K562 (cell line): Measurements from ENCODE around the gene DUS3L. TPM values are rescaled to one million over a fixed set of nuclear protein-coding genes. Genes with fewer than 3 reads are reported as not detected.

Experiments
- ATAC-seq: fragments of 200-7000 bp; cut with Tn5 transposase; 3 replicates; pipeline ENCODE4 v1.9.1; 2020; ENCODE audit warnings: moderate library complexity
- BruUV-seq: library from RNA; stranded (reverse); fragments of 400-500 nt; replicated peaks from 2 replicates; lab custom pipeline; 2021; lab: Mats Ljungman, UMichigan
- CTCF ChIA-PET: fragments of 300-600 bp; formaldehyde crosslinking; extraction: SDS; loops from one replicate; lab custom pipeline; 2021; ENCODE audit warnings: low intra/inter-chr PET ratio; lab: Yijun Ruan, JAX
- POLR2A ChIA-PET: fragments of 300-600, 350-650 bp; sonication (Branson Sonifier 250); formaldehyde crosslinking; extraction: SDS; loops from one replicate; lab custom pipeline; 2021; ENCODE audit warnings: antibody characterized with exemption, inconsistent platforms; lab: Yijun Ruan, JAX
- DNase-seq, 4 experiments: peaks; one replicate each; pipeline versions ENCODE4 v3.0.0 to v3.0.0-alpha.2; 2011 to 2018; ENCODE audit warnings: low spot score in 3 of 4, mixed read lengths in 3 of 4; ENCODE audit errors: extremely low read depth in 1 of 4
- FAIRE-seq: peaks from 2 replicates; lab custom pipeline; 2011; peaks lifted over from hg19 to GRCh38; lab: Jason Lieb, UNC
- H2AFZ ChIP-seq: 2 replicates; pipeline ENCODE4 v1.6.0; 2011; ENCODE audit warnings: low read depth, low read length, control low read depth, inconsistent platforms
- H3K27ac ChIP-seq: fragments of 200-600 bp; 3 replicates; pipeline ENCODE4 v1.8.0; 2011; ENCODE audit warnings: low read depth, mild to moderate bottlenecking, control low read depth, inconsistent platforms, low read length, moderate library complexity, mixed read lengths; ENCODE audit errors: extremely low read depth
- H3K27me3 ChIP-seq, 2 experiments: fragments of 300-600 bp in 1 of 2; 2 replicates in 1 of 2; 3 replicates in 1 of 2; pipeline versions ENCODE4 v1.6.0 to v1.8.0; 2011; ENCODE audit warnings: inconsistent platforms in 2 of 2, low read length in 2 of 2, mild to moderate bottlenecking in 1 of 2, mixed read lengths in 1 of 2, moderate library complexity in 1 of 2; ENCODE audit not compliant: control insufficient read depth in 2 of 2, insufficient read depth in 2 of 2
- H3K36me3 ChIP-seq: fragments of 300-600 bp; 3 replicates; pipeline ENCODE4 v1.8.0; 2011; ENCODE audit warnings: mild to moderate bottlenecking, low read length, inconsistent platforms; ENCODE audit not compliant: control insufficient read depth, insufficient read depth
- H3K4me1 ChIP-seq, 2 experiments: fragments of 200-600 bp in 1 of 2; replicated peaks in 1 of 2; 2 replicates in 1 of 2; 3 replicates in 1 of 2; pipeline versions ENCODE4 v1.5.1 to v1.8.0; 2011; ENCODE audit warnings: inconsistent platforms in 2 of 2, low read length in 2 of 2, mild to moderate bottlenecking in 1 of 2, mixed read lengths in 1 of 2, moderate library complexity in 1 of 2; ENCODE audit not compliant: control insufficient read depth in 2 of 2, insufficient read depth in 2 of 2
- H3K4me2 ChIP-seq: 2 replicates; pipeline ENCODE4 v1.6.1; 2011; ENCODE audit warnings: low read length, control low read depth, inconsistent platforms, mixed read lengths; ENCODE audit not compliant: insufficient read depth
- H3K4me3 ChIP-seq: fragments of 200-600 bp; sonication (generic), shearing (Covaris generic); 2 replicates; pipeline ENCODE4 v1.5.1; 2016; ENCODE audit warnings: control low read depth, inconsistent platforms
- H3K79me2 ChIP-seq: fragments of 200-600 bp; 3 replicates; pipeline ENCODE4 v1.8.0; 2011; ENCODE audit warnings: low read length, inconsistent platforms; ENCODE audit not compliant: control insufficient read depth, insufficient read depth
- H3K9ac ChIP-seq, 2 experiments: 2 replicates each; pipeline versions ENCODE4 v1.6.0 to v1.6.1; 2011; ENCODE audit warnings: low read depth in 2 of 2, low read length in 2 of 2, control low read depth in 1 of 2, inconsistent platforms in 1 of 2, mild to moderate bottlenecking in 1 of 2, mixed read lengths in 1 of 2; ENCODE audit not compliant: insufficient read depth in 1 of 2
- H3K9me1 ChIP-seq: one replicate; pipeline ENCODE4 v1.6.0; 2011; ENCODE audit warnings: inconsistent platforms, mild to moderate bottlenecking, low read length, moderate library complexity; ENCODE audit not compliant: control insufficient read depth, insufficient read depth
- H3K9me3 ChIP-seq: replicated peaks from 2 replicates; pipeline ENCODE4 v1.5.1; 2011; ENCODE audit warnings: low read depth, low read length, inconsistent platforms; ENCODE audit not compliant: control insufficient read depth, insufficient read depth
- H4K20me1 ChIP-seq: replicated peaks from 2 replicates; pipeline ENCODE4 v1.6.1; 2011; ENCODE audit warnings: low read length, inconsistent platforms, mixed read lengths; ENCODE audit not compliant: control insufficient read depth, insufficient read depth
- BRD9 ChIP-seq: fragments of 450-650 bp; IDR thresholded peaks from 2 replicates; pipeline ENCODE4 v1.6.1; 2018; ENCODE audit warnings: low read depth; ENCODE audit not compliant: partially characterized antibody
- CHD2 ChIP-seq: IDR thresholded peaks from 2 replicates; pipeline ENCODE4 v1.6.1; 2011; ENCODE audit warnings: low read depth, low read length
- E2F5 ChIP-seq: sonication (generic); formaldehyde crosslinking; IDR thresholded peaks from 2 replicates; pipeline ENCODE4 v1.8.0; 2022; ENCODE audit warnings: mild to moderate bottlenecking, missing genetic modification reagents
- KLF6 ChIP-seq: fragments of 250-450 bp; sonication (Bioruptor Pico); IDR thresholded peaks from 2 replicates; pipeline ENCODE4 v1.4.0; 2020; ENCODE audit warnings: mild to moderate bottlenecking, moderate library complexity, borderline replicate concordance
- NR4A1 ChIP-seq, 2 experiments: fragments of 250-450 bp in 1 of 2; fragments of 450-650 bp in 1 of 2; sonication (Bioruptor Pico) in 1 of 2; IDR thresholded peaks; 2 replicates each; pipeline versions ENCODE4 v1.4.0 to v1.6.1; 2016 to 2020; ENCODE audit warnings: mild to moderate bottlenecking in 2 of 2, missing compliant biosample characterization in 1 of 2, missing genetic modification characterization in 1 of 2, moderate library complexity in 1 of 2
- TCF3 ChIP-seq: sonication (generic); formaldehyde crosslinking; IDR thresholded peaks from 2 replicates; pipeline ENCODE4 v1.4.0; 2020; ENCODE audit warnings: mild to moderate bottlenecking, missing genetic modification reagents
- ZBTB49 ChIP-seq: sonication (generic); formaldehyde crosslinking; IDR thresholded peaks from 2 replicates; pipeline ENCODE4 v1.8.0; 2022; ENCODE audit warnings: missing genetic modification reagents, mild to moderate bottlenecking, borderline replicate concordance
- WGBS: fragments of 100-300 bp; shearing (Covaris generic); methylation state at CpG from one replicate; pipeline ENCODE4 v1.1.6; 2016; ENCODE audit warnings: low coverage, mixed read lengths; ENCODE audit not compliant: insufficient coverage; ENCODE audit errors: missing lambda C conversion rate; 5-methylcytosine and 5-hydroxymethylcytosine counted together
- in situ Hi-C: fragments of 300-500 bp; cut with MboI; formaldehyde crosslinking; loops from 4 replicates; pipeline ENCODE4 v1.15.0; 2018; ENCODE audit warnings: inconsistent platforms, mixed read lengths
- intact Hi-C: fragments of 100-400 bp; cut with micrococcal nuclease; formaldehyde crosslinking; loops from 2 replicates; pipeline ENCODE4 v1.14.2; 2022
- polyA plus RNA-seq, 8 experiments: library from polyadenylated mRNA; depleted of rRNA in 4 of 8; stranded (reverse) in 5 of 8; unstranded in 3 of 8; fragments of >200 nt; fragmentation: Nextera tagmentation in 2 of 8; fragmentation: Illumina TruSeq in 1 of 8; extraction: Ambion mirVana in 2 of 8; extraction: Trizol in 1 of 8; gene quantifications; 2 replicates each; pipeline versions ENCODE4 v1.2.1 to v1.2.3, GENCODE V29; 2011 to 2014; ENCODE audit warnings: inconsistent platforms in 1 of 8, missing spikeins in 1 of 8
- total RNA-seq, 7 experiments: library from RNA; depleted of rRNA in 6 of 7; stranded (reverse); fragments of >200 nt in 6 of 7; fragmentation: Illumina TruSeq in 2 of 7; extraction: Trizol in 2 of 7; gene quantifications; 2 replicates each; pipeline versions ENCODE4 v1.2.1 to v1.2.3, GENCODE V29; 2011 to 2021; ENCODE audit warnings: low replicate concordance in 1 of 7
- TF ChIP-seq, protein P1 (sequence below): IDR thresholded peaks from 2 replicates; pipeline ENCODE4 v1.6.1; 2016; ENCODE audit warnings: missing genetic modification characterization, missing compliant biosample characterization

Gene DUS3L
- total and polyA plus RNA-seq, 9 of the 15 experiments (the other 6 are each of a cell fraction or from before 2014, with no cell fraction given): 1.7 to 102 (median 77.5) TPM

- TF ChIP-seq E2F5 (CRISPR knock-in tag): 0 out of 2 replicates have a peak, but pooled peaks have one; percentile 14
- TF ChIP-seq CHD2: peak; percentile 59
- TF ChIP-seq ZBTB49 (CRISPR knock-in tag): peak; percentile 80; the same call in 1 of the 2 replicates
These were observed 8.6 kb upstream of the DUS3L start (continued) for GRCh38 chr19:5799247-5800241.

DNA sequence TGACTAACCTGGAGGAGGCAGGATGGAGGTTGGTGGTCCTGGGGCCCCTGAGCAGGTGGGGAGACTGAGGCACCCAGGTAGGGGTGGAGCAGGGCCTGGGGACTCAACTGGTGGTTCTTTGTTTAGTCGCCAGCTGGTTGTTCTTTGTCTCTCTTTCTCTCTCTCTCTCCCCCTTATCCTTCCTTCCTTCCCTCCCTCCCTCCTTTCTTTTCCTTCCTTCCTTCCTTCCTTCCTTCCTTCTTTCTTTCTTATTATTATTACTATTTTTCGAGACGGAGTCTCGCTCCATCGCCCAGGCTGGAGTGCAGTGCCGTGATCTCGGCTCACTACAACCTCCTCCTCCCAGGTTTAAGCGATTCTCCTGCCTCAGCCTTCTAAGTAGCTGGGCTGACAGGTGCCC is 7.3 kb upstream of the DUS3L start:
- Histone ChIP-seq H3K27ac (no peak overlapping the region), H3K4me1 (peaks cover 32 to 58% of the 10 kb centered on the region in 2 experiments), H3K9ac (no peak overlapping the region), H3K27me3 (no peaks in the 10 kb centered on the region), H3K9me3 (no peaks in the 10 kb centered on the region), H4K20me1 (0 out of 2 replicates have a peak, but pooled peaks cover 11% of the 10 kb centered on the region), H3K36me3 (no peaks in the 10 kb centered on the region), H3K79me2 (no peaks in the 10 kb centered on the region), H3K4me2 (no peak overlapping the region), H3K4me3 (no peak overlapping the region), H3K9me1 (no peaks in the 10 kb centered on the region), H2AFZ (no peak overlapping the region)
- ATAC-seq (no peak), FAIRE-seq (no peak), DNase-seq (no peak)
- no peak for TF ChIP-seq BRD9
- TF ChIP-seq NR4A1 (CRISPR knock-in tag; IDR thresholded peaks at IDR 0.05): no peak
- TF ChIP-seq NR4A1 (tag; IDR thresholded peaks at IDR 0.05): no peak
- TF ChIP-seq, protein P1, sequence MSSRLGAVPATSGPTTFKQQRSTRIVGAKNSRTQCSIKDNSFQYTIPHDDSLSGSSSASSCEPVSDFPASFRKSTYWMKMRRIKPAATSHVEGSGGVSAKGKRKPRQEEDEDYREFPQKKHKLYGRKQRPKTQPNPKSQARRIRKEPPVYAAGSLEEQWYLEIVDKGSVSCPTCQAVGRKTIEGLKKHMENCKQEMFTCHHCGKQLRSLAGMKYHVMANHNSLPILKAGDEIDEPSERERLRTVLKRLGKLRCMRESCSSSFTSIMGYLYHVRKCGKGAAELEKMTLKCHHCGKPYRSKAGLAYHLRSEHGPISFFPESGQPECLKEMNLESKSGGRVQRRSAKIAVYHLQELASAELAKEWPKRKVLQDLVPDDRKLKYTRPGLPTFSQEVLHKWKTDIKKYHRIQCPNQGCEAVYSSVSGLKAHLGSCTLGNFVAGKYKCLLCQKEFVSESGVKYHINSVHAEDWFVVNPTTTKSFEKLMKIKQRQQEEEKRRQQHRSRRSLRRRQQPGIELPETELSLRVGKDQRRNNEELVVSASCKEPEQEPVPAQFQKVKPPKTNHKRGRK (tag): peak; percentile 80
- TF ChIP-seq TCF3 (CRISPR knock-in tag): no peak
- TF ChIP-seq KLF6 (CRISPR knock-in tag): no peak
- 65% methylated on average over 8 of the region's 8 CpGs for WGBS
- ChIA-PET CTCF (no interaction called here), POLR2A (interaction anchor here (0.6 kb wide), 3 partner anchors 24 to 701 kb away, joined by 3 to 5 read pairs (median 3); no protein-coding TSS in a partner anchor)
- no TSS peak for BruUV-seq
- in situ Hi-C loops (no loop called here), intact Hi-C loops (no loop called here)
